Left colon (tissue), 2 donors: ENCODE measurements around the gene ZNF253. TPM values are rescaled to one million over a fixed set of nuclear protein-coding genes. Genes with fewer than 3 reads are reported as not detected.
A peak's percentile ranks its signal among the peaks of the same experiment; 100 is the strongest.
"Not testable (repeated sequence)": the region's sequence is repeated elsewhere in the genome, so short reads cannot be mapped to it uniquely, and the experiment has no call there.

ENCODE experiments used
- ATAC-seq: fragments of 200-7000 bp; cut with Tn5 transposase; one replicate; pipeline ENCODE4 v1.9.1; 2020; ENCODE audit warnings: mild to moderate bottlenecking, moderate library complexity
- DNase-seq, 2 donors: peaks; one replicate each; pipeline ENCODE4 v3.0.0-alpha.2; 2020
- intact Hi-C, 2 donors: fragments of 100-400 bp; cut with DNase I in 1 of 2; cut with micrococcal nuclease in 1 of 2; formaldehyde crosslinking; loops; one replicate each; pipeline versions ENCODE4 v1.11.2 to v1.14.0; 2022; cut with DNase I, micrococcal nuclease
- total RNA-seq, 2 donors: library from RNA; stranded (reverse); fragmentation: NEBNext Ultra II Directional; extraction: Animal tissue kit (Norgen Biotek cat#: 25700); gene quantifications; one replicate each; pipeline ENCODE4 v1.2.1, GENCODE V29; 2021
- donor health status: DM: no; HTN: no; CAD: no.
- donor health status: DM: yes; HTN: yes; CAD: no.

ZNF253 gene
- total RNA-seq, 2 donors from 2014 or later = 8.7 to 11.8 TPM

DNA sequence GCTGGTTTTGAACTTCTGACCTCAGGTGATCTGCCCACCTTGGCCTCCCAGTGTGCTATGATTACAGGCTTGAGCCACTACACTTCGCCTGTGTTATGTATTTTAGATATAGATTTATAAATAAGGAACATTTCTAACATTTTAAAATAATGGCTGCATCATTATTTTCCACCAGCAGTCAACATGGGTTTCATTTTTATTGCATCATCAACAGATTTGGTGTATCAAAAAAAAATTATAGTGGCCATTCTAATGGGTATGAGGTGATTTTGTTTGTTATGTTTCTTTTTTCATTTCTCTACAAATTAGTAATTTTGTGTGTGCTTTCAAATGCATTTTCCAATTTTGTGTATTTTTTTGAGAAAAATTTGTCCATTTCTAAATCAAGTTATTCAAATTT lies 18.9 kb downstream of the ZNF253 start:
- intact Hi-C loops = no loop called here
- ATAC-seq = no peak

DNA sequence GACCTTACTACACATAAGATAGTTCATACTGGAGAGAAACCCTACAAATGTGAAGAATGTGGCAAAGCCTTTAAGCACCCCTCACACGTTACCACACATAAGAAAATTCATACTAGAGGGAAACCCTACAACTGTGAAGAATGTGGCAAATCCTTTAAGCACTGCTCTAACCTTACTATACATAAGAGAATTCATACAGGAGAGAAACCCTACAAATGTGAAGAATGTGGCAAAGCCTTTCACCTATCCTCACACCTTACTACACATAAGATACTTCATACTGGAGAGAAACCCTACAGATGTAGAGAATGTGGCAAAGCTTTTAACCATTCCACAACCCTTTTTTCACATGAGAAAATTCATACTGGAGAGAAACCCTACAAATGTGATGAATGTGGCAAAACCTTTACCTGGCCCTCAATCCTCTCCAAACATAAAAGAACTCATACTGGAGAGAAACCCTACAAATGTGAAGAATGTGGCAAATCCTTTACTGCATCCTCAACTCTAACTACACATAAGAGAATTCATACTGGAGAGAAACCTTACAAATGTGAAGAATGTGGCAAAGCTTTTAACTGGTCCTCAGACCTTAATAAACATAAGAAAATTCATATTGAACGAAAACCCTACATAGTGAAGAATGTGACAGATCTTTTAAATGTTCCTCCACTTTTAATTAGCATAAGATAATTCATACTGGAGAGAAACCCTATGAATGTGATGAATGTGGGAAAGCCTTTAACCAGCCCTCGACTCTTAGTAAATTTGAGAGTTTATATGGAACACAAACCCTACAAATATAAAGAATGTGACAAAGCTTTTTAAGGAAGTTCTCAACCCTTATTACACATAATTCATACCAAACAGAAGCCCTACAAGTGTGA lies 26.6 kb downstream of the ZNF253 start:
- intact Hi-C loops, DNase-seq, ATAC-seq: not testable (repeated sequence)

More for the DNA sequence above, 18.9 kb downstream of the ZNF253 start:
- DNase-seq = no peak

DNA sequence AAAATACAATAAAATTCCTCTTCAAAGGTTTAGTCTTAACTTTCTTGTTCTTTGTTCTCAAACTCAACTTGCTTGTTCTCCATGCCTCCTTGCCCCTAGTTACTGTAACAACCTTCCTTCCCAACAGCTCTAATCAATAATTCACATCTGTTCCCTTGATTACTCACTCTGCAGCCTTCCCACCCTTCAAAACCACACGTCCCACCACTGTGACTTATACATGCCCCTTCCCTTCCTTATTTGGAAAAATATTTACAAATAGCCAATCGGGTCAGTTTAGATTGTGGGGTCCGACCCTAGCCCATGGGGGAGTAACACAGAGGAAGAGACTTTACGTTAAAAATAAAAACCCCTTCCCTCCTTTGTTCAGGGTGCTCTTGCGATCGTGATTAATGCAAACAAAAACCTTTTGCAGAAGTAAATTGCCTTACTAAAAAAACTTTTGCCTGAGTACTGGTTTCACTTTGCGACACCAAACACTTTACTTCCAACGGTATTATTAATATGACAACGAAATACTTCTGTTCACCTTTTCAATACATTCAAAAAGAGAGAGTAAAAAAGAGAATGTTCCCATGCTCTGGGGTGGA lies 34.6 kb downstream of the ZNF253 start:
- DNase-seq = no peak
- no peak for ATAC-seq
- intact Hi-C loops = no loop called here

DNA sequence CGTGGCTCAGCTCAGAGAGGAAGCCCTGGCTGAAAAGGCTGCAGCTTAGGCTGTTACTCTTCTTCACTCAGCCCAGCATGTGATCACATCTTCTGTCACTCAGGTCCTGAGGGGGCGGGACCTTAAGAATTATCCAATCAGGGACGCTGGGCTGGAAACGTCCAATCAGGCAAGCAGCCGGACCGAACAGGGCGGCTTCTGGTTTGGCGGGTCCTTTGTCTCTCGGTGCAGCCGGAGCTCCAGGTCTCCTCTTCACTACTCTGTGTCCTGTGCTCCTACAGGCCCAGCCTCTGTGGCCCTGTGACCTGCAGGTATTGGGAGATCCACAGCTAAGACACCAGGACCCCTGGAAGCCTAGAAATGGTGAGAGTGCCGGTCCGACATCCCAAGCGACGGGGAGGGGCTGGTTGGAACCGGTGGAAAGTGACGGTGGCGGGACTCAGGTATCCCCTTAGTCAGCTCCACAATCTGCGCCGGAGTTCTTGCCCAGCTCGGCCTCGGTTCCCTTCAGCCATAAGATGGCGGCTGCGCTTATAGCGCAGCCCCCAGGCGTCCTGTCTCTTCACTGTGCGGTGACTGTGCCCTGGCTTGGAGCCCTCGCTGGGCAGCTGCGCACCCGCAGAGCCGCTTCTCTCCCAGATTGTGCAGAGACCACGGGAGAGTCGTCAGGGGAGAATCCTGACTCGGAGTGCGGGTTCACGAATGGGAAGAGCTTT lies 35.2 kb downstream of the ZNF253 start, which contains the start of gene ZNF93:
ZNF93 (plus strand) TSS at position 218 of the 716 bp plus-strand sequence; CDS start at position 361, 143 bp downstream.
- DNase-seq = peak; percentile 94 to 96
- ATAC-seq = peak; percentile 98
- intact Hi-C loops = no loop called here

DNA sequence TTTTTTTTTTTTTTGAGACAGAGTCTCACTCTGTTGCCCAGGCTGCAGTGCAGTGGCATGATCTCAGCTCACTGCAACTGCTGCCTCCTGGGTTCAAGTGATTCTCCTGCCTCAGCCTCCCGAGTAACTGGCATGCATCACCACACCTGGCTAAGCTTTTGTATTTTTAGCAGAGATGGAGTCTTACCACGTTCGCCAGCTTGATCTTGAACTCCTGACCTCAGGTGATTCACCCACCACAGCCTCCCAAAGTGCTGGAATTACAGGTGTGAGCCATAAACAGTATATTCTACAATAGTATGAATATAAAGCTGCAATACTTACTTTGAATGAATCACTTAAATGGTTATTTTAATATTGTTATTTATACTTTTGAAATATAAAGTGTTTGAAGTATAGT lies 41.9 kb downstream of the ZNF253 start:
- DNase-seq, ATAC-seq, intact Hi-C loops: not testable (repeated sequence)

DNA sequence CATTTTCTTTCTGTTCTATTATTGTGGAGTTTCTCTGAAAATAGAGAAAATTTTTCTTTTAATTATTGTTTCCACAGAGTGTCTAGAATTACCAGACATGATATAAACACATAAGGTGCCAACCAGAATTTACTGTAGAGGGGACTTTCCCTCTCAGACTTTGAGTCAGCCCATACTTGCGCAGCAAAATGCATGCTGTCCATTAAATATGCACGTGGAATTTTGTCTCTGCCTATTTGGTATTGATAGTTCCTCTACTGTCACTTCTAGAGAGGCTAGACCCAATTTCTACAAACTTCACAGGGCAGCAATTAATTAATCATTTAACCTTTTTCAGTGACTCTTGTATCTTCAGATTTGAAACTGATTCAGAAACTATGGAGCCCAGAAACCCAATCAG lies 44.0 kb downstream of the ZNF253 start:
- intact Hi-C loops = no loop called here
- DNase-seq = no peak
- ATAC-seq = no peak

DNA sequence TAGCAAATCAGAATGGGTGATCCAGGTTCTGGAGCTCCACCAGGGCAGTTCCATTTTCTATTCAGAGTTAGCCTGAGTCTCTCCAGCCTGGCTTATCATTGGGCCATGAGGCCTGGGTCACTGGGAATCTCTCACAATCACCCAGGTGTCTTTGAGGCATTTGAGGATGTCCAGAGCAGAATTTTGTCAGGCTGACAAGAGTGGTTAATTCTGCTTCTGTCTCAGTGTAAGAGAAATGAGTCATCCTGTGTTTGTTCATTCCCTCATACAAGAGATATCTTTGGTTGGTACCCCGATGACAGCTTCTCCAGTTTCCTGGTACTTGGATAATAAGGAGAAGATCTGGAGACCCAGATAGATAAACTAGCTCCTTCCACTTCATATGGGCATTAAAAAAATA lies 45.5 kb downstream of the ZNF253 start:
- intact Hi-C loops = no loop called here
- DNase-seq (no peak), ATAC-seq (no peak)

DNA sequence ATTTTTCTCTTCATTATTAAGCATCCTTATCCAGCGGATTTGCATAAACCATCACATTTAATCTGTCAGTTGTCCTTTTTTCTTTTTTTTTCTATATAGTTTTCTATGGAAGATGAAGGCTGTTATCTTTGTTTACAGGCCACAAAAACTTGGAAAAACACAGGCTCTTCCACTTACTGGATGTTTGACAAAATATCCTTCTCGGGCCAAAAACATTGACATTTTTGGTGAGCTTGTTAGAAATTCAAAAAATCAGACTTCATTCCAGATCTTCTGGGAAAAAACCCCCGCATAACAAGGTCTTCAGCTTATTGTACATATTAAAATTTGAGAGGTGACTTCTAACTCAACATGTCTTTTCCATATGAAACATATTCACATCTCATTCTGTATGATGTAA lies 48.9 kb downstream of the ZNF253 start:
- no peak for DNase-seq
- intact Hi-C loops = no loop called here
- ATAC-seq = no peak

DNA sequence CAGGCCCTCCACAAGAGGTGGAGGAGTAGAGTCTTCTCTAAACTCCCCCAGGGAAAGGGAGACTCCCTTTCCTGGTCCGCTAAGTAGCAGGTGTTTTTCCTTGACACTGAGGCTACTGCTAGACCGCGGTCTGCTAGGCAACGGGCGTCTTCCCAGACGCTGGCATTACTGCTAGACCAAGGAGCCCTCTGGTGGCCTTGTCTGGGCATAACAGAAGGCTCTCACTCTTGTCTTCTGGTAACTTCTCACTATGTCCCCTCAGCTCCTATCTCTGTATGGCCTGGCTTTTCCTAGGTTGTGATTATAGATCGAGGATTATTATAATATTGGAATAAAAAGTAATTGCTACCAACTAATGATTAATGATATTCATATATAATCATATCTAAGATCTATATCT lies 64.7 kb downstream of the ZNF253 start:
- peak; percentile 31 to 40 for DNase-seq
- intact Hi-C loops, ATAC-seq: not testable (repeated sequence)

DNA sequence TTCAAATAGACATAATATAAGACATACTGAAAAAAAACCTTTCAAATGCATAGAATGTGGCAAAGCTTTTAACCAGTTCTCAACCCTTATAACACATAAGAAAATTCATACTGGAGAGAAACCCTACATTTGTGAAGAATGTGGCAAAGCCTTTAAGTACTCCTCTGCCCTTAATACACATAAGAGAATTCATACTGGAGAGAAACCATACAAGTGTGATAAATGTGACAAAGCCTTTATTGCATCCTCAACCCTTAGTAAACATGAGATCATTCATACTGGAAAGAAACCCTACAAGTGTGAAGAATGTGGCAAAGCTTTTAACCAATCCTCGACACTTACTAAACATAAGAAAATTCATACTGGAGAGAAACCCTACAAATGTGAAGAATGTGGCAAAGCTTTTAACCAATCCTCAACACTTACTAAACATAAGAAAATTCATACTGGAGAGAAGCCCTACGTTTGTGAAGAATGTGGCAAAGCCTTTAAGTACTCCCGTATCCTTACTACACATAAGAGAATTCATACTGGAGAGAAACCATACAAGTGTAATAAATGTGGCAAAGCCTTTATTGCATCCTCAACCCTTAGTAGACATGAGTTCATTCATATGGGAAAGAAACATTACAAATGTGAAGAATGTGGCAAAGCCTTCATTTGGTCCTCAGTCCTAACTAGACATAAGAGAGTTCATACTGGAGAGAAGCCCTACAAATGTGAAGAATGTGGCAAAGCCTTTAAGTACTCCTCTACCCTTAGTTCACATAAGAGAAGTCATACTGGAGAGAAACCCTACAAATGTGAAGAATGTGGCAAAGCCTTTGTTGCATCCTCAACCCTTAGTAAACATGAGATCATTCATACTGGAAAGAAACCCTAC lies 68.0 kb downstream of the ZNF253 start:
- DNase-seq, intact Hi-C loops, ATAC-seq: not testable (repeated sequence)

DNA sequence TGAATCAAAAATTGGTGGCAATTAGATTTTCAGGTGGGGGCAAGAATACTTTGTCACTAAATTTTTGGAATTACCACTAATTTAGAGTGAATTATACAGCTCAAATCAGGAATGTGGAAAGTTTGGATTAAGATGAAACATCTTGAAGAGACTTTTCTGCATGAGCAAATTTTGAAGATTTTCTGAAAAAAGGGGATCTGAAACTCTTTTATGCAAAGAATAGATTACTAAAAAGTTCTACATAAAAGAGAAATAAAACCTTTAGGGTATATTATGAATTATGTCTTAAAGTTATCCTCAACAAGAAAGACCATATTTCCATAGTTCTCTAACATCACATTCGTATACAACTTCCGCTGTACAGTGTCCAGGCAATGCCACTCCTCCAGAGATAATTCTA lies 71.7 kb downstream of the ZNF253 start:
- intact Hi-C loops = no loop called here

DNA sequence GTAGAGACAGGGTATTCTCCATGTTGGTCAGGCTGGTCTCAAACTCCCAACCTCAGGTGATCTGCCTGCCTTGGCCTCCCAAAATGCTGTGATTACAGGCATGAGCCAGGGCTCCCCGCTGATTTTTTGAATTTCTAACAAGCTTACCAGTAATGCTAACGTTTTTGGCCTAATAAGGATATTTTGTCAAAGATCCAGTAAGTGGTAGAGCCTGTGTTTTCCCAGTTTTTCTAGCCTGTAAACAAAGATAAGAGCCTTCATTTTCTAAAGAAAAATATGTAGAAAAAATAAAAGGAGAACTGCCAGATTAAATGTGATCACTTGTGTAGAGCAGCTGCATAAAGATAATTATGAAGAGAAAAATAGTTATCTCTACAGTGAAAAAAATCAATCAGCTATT lies 72.8 kb downstream of the ZNF253 start:
- intact Hi-C loops = no loop called here
- DNase-seq (no peak), ATAC-seq (no peak)

More for the DNA sequence above, 71.7 kb downstream of the ZNF253 start:
- ATAC-seq = no peak
- no peak for DNase-seq

DNA sequence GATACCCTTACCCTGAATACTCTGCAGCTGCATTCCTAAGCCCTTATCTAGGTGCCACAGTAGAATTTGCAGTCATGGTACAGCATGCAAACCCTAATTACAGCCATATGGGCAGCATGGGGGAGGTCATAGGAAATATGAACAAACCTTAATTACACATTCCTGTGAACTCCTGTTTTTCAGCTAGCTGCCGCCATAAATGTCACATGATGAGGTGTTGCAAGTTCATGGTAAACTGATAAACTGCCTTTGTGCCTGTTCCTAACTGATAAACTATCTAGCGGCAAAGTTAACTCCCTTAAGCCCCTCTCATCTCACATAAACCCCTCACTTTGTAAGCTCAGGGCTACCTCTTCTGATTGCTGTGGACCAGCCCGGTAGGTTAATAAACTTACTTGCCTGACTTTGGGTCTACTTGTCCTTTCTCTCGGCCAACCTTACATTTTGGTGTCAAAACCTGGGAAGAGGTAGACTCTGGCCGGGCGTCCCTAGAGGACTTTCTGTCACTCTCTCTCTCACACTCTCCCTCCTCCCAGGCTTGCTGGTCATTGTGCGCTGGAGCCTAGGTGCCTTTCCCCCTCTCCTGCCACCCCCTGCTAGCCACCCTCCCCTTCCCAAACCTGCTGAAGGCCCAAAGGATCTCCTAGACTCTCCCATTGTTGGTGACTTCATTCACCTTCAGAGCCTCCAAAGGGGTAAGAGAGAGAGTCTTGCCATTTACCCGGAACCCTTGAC lies 78.3 kb downstream of the ZNF253 start:
- intact Hi-C loops = no loop called here
- DNase-seq (no peak), ATAC-seq (no peak)

Other genes starting within 250 kb of the ZNF253 start
- gene PBX4, start 247.2 kb upstream of the ZNF253 start, total RNA-seq = 1 to 10 TPM; 2.5 to 2.9 TPM
- 10 to 100 TPM; 18.4 to 20.9 TPM for gene LPAR2, start 237.7 kb upstream of the ZNF253 start, total RNA-seq
- gene GMIP, start 222.2 kb upstream of the ZNF253 start, total RNA-seq = 10 to 100 TPM; 29.5 to 34.4 TPM
- 10 to 100 TPM; 57.0 to 65.1 TPM for gene ATP13A1, start 202.2 kb upstream of the ZNF253 start, total RNA-seq
- 10 to 100 TPM; 11.6 to 13.4 TPM for gene ZNF101, start 197.0 kb upstream of the ZNF253 start, total RNA-seq
- gene ZNF14, start 132.8 kb upstream of the ZNF253 start, total RNA-seq = 1 to 10 TPM; 2.8 to 3.7 TPM
- gene ZNF506, start 44.1 kb upstream of the ZNF253 start, total RNA-seq = 10 to 100 TPM; 18.9 to 24.3 TPM
- gene ZNF93, start 35.1 kb downstream of the ZNF253 start, total RNA-seq = 1 to 10 TPM; 2.3 to 3.4 TPM
- gene ZNF682, start 173.6 kb downstream of the ZNF253 start, total RNA-seq = 1 to 10 TPM; 4.7 to 4.8 TPM
- gene ZNF90, start 212.1 kb downstream of the ZNF253 start, total RNA-seq = 1 to 10 TPM; 3.2 to 3.4 TPM